IMR-90 (cell line): ENCODE data around the gene PRUNE2.

Experiments used
- BHLHE40 ChIP-seq: fragments of 150-350 bp; IDR thresholded peaks from 2 replicates; pipeline ENCODE4 v1.6.1; 2016; ENCODE audit warnings: mild to moderate bottlenecking, low read depth, low read length
- CEBPB ChIP-seq: IDR thresholded peaks from 2 replicates; pipeline ENCODE4 v1.6.1; 2012; ENCODE audit warnings: low read depth, low read length, improper control_type of control experiment
- MAFK ChIP-seq: IDR thresholded peaks from 2 replicates; pipeline ENCODE4 v1.6.1; 2012; ENCODE audit warnings: low read depth, low read length, improper control_type of control experiment
- MXI1 ChIP-seq: IDR thresholded peaks from 2 replicates; pipeline ENCODE4 v1.6.1; 2012; ENCODE audit warnings: low read depth, mild to moderate bottlenecking, low read length, moderate library complexity, borderline replicate concordance
- NFE2L2 ChIP-seq: fragments of 150-350 bp; IDR thresholded peaks from 2 replicates; pipeline ENCODE4 v1.6.1; 2016; ENCODE audit warnings: low read depth, mild to moderate bottlenecking, low read length
- POLR2A ChIP-seq: IDR thresholded peaks from 2 replicates; pipeline ENCODE4 v1.6.1; 2012; ENCODE audit warnings: mild to moderate bottlenecking, low read depth, low read length
- RAD21 ChIP-seq: IDR thresholded peaks from 2 replicates; pipeline ENCODE4 v1.6.1; 2012; ENCODE audit warnings: low read length, improper control_type of control experiment
- RFX5 ChIP-seq: IDR thresholded peaks from 2 replicates; pipeline ENCODE4 v1.8.0; 2012; ENCODE audit warnings: low read depth, mild to moderate bottlenecking, low read length, moderate library complexity
- TF ChIP-seq, protein P1 (sequence below): conservative IDR thresholded peaks from 2 replicates; pipeline ENCODE4 v1.5.1; 2012; ENCODE audit warnings: mild to moderate bottlenecking, low read depth, low read length, improper control_type of control experiment
- TF ChIP-seq, protein P2 (sequence below): fragments of 150-350 bp; IDR thresholded peaks from 2 replicates; pipeline ENCODE4 v1.6.1; 2016; ENCODE audit warnings: low read depth, mild to moderate bottlenecking, low read length, moderate library complexity, borderline replicate concordance

DNA sequence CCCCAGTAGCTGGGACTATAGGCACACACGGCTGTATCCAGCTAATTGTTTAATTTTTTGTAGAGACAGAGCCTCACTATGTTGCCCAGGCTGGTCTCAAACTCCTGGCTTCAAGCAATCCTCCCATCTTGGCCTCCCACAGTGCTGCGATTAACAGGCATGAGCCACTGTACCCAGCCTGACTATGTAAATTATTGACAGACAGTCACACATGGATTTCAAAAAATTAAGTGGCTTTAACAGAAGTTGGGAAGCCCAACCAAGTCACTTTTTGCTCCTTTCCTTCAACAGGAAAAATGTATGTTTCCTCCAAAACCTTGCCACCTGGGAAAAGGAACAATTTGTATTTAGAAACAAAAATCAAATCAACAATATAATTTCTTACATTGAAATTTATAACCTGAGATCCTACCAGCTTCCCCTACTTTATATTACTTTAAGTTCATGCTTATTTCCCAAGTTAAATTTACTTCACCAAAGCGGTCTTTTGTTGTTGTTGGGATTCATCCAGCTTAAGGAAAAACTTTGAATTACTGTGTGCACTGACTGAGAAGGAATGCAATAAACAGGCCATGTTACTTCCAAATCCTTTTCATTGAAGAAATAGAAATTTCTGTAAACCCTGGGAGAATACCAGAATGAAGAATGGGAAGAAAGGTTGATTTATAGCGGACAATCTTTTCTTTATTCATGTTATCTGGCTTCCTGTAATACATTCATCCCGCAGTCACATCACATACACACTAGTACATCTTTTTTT lies 133.0 kb downstream of the PRUNE2 start:
- no peak for TF ChIP-seq MAFK
- TF ChIP-seq MXI1: no peak
- TF ChIP-seq, protein P1, sequence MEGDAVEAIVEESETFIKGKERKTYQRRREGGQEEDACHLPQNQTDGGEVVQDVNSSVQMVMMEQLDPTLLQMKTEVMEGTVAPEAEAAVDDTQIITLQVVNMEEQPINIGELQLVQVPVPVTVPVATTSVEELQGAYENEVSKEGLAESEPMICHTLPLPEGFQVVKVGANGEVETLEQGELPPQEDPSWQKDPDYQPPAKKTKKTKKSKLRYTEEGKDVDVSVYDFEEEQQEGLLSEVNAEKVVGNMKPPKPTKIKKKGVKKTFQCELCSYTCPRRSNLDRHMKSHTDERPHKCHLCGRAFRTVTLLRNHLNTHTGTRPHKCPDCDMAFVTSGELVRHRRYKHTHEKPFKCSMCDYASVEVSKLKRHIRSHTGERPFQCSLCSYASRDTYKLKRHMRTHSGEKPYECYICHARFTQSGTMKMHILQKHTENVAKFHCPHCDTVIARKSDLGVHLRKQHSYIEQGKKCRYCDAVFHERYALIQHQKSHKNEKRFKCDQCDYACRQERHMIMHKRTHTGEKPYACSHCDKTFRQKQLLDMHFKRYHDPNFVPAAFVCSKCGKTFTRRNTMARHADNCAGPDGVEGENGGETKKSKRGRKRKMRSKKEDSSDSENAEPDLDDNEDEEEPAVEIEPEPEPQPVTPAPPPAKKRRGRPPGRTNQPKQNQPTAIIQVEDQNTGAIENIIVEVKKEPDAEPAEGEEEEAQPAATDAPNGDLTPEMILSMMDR: no peak
- TF ChIP-seq, protein P2, sequence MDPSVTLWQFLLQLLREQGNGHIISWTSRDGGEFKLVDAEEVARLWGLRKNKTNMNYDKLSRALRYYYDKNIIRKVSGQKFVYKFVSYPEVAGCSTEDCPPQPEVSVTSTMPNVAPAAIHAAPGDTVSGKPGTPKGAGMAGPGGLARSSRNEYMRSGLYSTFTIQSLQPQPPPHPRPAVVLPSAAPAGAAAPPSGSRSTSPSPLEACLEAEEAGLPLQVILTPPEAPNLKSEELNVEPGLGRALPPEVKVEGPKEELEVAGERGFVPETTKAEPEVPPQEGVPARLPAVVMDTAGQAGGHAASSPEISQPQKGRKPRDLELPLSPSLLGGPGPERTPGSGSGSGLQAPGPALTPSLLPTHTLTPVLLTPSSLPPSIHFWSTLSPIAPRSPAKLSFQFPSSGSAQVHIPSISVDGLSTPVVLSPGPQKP: no peak
- TF ChIP-seq POLR2A: no peak
- no peak for TF ChIP-seq RAD21
- TF ChIP-seq BHLHE40: no peak
- no peak for TF ChIP-seq CEBPB
- no peak for TF ChIP-seq NFE2L2
- TF ChIP-seq RFX5: no peak
